ENCODE measurements around the gene ZMIZ1.

Gene ZMIZ1

DNA sequence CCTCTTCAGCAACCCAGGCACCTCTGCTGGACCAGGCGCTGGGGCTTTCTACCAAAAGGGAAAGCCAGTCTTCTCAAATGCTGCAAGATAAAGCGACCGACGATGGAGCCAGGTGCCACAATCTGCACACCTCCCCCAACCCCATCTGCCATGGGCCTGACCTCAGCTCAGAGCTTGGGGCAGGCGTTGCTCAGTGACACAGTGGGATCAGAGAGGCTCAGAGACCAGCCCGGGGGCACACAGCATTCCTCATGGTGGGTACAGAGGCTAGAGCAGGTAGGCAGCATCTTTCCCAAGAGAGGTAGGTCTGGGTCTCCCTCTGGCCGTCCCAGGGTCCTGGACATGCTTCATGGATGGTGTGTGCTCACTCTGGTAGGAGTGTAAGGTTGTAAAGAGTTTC is 56.3 kb downstream of the ZMIZ1 start:
- FAIRE-seq, result no peak

GRCh38 chr10:79126351-79127080 is 57.8 kb downstream of the ZMIZ1 start:
- FAIRE-seq, result no peak

DNA sequence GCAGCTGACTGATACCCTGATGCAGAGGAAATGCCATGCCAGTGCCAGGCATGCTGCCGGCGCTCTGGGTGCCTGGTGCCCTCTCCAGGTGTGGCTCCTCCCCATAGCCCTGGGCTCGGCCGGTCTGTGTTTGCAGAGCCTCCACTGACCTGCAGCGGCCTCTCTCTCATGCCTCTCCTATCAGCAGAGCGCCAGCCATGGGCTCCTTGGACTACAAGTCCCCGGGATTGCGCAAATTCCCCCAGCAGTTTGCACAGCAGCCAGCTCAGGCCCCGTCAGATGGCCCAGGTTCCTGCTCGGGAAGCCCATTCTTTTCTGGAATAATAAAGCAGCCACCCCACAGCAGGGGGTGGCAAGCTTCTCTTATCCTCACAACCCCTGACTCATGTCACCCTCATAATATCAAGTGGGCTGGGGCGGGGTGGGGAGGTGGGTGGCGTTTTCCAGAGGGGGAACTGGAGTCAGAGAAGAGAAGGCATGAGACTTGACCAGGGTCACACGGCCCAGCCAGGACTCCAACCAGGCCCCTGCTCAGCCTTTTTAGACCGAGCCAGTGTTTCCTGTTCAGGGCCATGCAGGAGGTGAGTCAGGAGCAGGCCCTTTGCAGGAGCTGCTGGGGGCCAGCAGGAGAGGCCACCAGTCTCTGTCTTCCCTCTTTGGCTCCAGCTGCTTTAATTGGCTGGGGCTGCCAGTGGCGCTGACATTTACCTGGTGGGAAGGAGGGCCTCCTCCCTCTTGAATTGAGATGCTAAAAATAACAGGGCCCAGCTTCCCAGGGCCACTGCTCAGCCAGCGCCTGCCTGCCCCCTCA is 58.6 kb downstream of the ZMIZ1 start:
- FAIRE-seq, result no peak

DNA sequence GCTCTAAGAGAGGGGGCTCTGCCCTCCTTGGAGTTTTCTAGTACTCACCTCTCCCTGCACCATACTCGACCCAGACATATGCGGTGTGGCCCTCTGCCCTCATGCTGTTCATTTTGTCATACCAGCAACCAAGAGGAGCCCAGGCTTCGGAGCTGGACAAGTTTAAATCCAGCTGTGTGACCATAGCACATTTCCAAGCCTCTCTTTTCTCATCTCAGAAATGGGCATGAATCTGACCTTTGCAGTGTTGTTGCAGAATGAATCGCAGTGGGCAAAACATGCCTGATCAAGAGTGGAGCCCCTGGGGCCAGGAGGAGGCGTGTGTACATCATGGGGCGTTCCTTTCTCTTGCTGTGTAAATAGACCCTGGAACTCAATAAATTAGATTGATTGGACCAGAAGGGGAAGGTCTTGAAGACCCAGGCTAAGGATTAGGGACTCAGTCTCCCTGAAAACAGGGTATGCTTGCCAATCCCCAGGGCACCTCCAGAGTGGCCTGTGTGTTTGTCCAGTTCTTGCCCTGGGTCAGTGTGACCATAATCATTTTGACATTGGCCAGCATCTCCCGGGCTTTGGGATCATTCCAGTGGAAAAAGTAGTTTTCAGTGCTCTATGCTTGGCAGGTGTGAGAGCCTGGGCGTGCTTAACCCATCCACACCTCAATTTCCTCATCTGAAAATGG is 59.6 kb downstream of the ZMIZ1 start:
- no peak for FAIRE-seq

DNA sequence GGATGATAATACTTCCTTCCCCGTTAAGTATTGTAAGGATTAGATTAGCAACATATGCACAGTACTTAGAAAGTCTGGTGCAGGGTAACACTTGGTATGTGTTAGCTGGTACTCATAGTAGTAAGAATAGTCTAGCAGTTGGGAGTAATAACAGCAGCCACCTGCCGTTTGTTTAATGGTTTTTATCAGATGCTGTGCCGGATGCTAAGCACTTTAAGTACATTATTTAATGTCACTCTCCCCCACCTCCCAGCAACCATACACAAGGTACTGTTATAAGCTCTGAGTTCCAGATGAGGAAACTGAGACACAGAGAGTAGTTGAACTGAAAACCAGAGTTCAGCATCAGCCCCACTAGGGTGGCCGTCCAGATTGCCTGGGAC is 60.1 kb downstream of the ZMIZ1 start:
- no peak for FAIRE-seq

DNA sequence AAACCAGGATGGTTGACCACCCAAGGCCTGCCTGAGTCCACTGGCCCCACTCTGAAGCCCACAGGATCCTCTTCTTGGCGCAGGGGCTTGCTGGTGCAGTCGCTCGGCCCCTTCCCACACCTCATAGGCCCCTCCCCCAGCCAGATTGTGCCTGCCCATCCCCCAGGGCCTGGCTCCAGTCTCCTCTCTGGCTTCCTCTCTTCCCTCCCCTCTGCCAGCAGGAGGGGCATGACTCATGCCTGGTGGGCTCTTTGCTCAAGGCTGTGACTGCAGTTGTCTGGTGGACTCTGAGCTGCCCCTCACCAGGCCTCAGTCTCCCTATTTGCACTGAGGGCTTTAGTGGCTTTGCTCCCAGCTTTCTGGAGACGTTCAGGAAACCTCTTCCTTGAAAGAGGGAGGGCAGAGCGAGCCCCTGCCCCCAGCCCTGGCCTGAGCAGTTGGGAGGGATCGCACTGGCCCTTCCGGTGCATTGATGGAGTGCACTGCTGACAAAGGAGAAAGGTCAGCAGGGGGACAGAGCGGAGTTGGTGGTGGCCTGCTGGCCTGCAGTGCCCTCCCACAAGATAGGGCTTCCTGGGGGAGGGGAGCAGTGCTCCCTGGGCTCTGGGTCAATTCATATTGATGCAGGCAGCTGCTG is 60.7 kb downstream of the ZMIZ1 start:
- no peak for FAIRE-seq

GRCh38 chr10:79130255-79130654 is 61.5 kb downstream of the ZMIZ1 start:
- FAIRE-seq, result no peak

- FAIRE-seq, result no peak
These were observed 62.1 kb downstream of the ZMIZ1 start for GRCh38 chr10:79130846-79131245.

GRCh38 chr10:79131836-79132631 is 63.3 kb downstream of the ZMIZ1 start:
- FAIRE-seq, result no peak

DNA sequence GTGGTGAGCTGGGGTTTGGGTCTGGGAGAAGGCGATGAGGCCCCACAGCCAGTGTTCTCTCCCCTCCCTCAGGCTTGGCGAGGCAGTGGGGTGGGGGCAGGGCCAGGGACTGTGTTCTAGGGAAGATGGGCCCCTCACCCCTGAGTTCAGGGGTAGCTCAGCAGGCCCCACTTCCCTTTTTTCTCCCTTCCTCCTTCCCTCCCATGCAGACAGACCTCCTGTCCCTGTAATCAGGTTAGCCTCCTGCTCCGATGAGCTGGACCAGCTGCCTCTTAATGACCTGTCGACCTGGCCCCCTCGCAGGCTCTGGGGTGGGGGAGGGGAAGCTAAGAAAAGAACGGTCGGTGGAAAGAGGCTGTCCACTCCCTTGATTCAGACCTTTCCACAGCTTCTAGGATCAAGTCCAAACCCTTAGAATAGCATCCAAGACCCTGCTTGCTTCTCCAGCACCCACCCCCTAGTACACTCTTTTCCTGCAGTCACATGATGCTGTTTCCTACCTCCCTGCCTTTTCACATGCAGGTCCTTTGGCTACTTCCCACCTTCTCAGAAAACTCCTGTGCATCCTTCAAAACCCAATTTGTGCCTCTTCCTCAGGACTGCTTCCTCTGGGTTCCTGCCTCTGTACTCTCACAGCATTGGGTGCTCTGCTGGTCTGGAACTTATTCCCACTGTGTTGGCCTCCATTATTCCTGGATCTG is 64.1 kb downstream of the ZMIZ1 start:
- FAIRE-seq, result no peak

GRCh38 chr10:79133416-79133815 is 64.7 kb downstream of the ZMIZ1 start:
- FAIRE-seq, result no peak

GRCh38 chr10:79135790-79136189 is 67.0 kb downstream of the ZMIZ1 start:
- FAIRE-seq, result no peak

GRCh38 chr10:79136236-79137005 is 67.7 kb downstream of the ZMIZ1 start:
- no peak for FAIRE-seq

GRCh38 chr10:79137300-79137756 is 68.6 kb downstream of the ZMIZ1 start:
- FAIRE-seq, result no peak

DNA sequence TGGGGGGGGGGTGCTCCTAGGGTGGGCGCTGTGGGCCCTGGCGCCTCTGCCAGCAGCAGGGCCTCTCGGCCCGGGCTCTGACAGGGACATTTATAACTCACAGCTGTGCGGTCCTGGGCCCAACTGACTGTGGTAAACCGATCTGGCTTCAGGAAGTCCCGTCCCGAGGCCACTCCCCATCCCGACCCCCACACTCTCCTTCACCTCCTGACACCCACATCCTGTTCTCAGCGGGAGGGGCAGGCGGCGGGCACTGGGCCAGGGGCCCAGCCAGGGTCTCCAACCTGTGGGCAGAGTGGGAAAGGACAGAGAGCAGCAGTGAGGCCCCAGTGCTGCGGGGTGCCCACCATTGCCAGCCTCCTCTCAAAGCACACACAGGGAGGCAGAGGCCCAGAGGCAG is 69.1 kb downstream of the ZMIZ1 start:
- no peak for FAIRE-seq

- no peak for FAIRE-seq
These were observed 69.8 kb downstream of the ZMIZ1 start for GRCh38 chr10:79138449-79139123.

DNA sequence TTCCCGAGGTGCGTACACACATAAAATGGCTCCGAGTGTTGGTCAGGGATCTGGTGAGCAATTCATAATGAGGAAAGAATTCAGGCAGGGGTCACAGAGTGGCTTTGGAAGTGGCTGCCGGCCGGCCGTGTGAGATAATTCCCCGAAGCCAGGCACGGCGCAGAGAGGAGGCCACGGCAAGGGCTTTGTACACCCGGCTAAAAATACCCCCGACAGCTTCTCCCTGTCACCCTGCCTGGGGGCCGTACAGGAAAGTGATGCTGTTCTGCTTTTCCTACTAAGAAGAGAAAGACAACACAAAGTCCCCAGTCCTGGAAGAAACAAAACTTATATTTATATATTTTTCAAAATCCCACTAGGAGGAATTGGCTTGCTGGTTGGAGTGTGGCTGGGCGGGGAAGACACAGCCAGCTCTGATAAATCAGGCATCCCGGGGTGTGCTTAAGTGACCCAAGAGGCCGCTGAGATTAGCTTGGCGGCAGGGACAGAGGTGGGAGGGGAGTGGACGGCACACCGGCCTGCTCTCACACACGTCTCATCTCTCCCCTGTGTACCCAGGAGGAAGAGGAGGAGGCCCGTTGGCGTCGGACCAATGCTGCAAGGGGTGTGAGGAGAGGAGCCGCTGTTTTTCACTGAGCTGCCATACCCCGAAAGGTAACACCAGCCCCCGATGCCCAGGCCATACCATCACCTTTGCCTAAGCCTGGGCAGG is 70.5 kb downstream of the ZMIZ1 start:
- no peak for FAIRE-seq

- FAIRE-seq, result no peak
These were observed 71.5 kb downstream of the ZMIZ1 start for GRCh38 chr10:79140085-79140793.

DNA sequence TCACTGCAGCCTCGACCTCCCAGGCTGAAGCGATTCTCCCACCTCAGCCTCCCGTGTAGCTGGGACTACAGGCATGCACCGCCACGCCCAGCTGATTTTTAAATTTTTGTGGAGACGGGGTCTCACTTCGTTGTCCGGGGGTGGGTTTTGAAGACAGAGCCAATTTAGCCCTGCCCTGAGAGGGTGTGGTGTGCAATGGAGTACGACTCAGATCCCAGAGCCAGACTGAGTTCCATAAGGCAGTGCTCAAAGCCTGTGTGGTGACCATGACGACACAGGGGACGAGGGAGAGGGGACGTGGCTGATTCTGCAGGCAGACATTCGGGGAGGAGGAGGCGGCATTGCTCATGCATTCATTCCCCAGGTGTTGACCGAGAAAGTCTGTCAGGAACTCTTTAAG is 72.1 kb downstream of the ZMIZ1 start:
- no peak for FAIRE-seq
